Measurements from ENCODE around the gene TAF11L3.

GRCh38 chr5:17511775-17512325 is 6.3 kb upstream of the TAF11L3 start:
- TF ChIP-seq, protein P1, sequence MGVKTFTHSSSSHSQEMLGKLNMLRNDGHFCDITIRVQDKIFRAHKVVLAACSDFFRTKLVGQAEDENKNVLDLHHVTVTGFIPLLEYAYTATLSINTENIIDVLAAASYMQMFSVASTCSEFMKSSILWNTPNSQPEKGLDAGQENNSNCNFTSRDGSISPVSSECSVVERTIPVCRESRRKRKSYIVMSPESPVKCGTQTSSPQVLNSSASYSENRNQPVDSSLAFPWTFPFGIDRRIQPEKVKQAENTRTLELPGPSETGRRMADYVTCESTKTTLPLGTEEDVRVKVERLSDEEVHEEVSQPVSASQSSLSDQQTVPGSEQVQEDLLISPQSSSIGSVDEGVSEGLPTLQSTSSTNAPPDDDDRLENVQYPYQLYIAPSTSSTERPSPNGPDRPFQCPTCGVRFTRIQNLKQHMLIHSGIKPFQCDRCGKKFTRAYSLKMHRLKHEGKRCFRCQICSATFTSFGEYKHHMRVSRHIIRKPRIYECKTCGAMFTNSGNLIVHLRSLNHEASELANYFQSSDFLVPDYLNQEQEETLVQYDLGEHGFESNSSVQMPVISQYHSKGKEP (tag by site-specific recombination; IDR thresholded peaks at IDR 0.05), result no peak
- TF ChIP-seq ZNF184 (tag by site-specific recombination; IDR thresholded peaks at IDR 0.05) (no peak), REST (tag by site-specific recombination; IDR thresholded peaks at IDR 0.05) (no peak), ZNF114 (tag by site-specific recombination; IDR thresholded peaks at IDR 0.05) (no peak), ZBTB6 (tag by site-specific recombination; IDR thresholded peaks at IDR 0.05) (no peak), ZNF707 (tag by site-specific recombination; IDR thresholded peaks at IDR 0.05) (no peak), ZNF16 (tag by site-specific recombination; IDR thresholded peaks at IDR 0.05; ENCODE audit: low read depth) (no peak), ZNF274 (IDR thresholded peaks at IDR 0.05; ENCODE audit: low read length) (no peak), ZNF274 (tag by site-specific recombination; IDR thresholded peaks at IDR 0.05; ENCODE audit: borderline replicate concordance) (no peak), REPIN1 (tag by site-specific recombination; IDR thresholded peaks at IDR 0.05; ENCODE audit: low read depth) (no peak), MZF1 (tag by site-specific recombination; IDR thresholded peaks at IDR 0.05; ENCODE audit: borderline replicate concordance) (no peak)
- TF ChIP-seq, protein P2, sequence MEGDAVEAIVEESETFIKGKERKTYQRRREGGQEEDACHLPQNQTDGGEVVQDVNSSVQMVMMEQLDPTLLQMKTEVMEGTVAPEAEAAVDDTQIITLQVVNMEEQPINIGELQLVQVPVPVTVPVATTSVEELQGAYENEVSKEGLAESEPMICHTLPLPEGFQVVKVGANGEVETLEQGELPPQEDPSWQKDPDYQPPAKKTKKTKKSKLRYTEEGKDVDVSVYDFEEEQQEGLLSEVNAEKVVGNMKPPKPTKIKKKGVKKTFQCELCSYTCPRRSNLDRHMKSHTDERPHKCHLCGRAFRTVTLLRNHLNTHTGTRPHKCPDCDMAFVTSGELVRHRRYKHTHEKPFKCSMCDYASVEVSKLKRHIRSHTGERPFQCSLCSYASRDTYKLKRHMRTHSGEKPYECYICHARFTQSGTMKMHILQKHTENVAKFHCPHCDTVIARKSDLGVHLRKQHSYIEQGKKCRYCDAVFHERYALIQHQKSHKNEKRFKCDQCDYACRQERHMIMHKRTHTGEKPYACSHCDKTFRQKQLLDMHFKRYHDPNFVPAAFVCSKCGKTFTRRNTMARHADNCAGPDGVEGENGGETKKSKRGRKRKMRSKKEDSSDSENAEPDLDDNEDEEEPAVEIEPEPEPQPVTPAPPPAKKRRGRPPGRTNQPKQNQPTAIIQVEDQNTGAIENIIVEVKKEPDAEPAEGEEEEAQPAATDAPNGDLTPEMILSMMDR (tag by site-specific recombination; IDR thresholded peaks at IDR 0.05), result no peak
- TF ChIP-seq, protein P3, sequence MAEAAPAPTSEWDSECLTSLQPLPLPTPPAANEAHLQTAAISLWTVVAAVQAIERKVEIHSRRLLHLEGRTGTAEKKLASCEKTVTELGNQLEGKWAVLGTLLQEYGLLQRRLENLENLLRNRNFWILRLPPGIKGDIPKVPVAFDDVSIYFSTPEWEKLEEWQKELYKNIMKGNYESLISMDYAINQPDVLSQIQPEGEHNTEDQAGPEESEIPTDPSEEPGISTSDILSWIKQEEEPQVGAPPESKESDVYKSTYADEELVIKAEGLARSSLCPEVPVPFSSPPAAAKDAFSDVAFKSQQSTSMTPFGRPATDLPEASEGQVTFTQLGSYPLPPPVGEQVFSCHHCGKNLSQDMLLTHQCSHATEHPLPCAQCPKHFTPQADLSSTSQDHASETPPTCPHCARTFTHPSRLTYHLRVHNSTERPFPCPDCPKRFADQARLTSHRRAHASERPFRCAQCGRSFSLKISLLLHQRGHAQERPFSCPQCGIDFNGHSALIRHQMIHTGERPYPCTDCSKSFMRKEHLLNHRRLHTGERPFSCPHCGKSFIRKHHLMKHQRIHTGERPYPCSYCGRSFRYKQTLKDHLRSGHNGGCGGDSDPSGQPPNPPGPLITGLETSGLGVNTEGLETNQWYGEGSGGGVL (tag by site-specific recombination; IDR thresholded peaks at IDR 0.05), result no peak

Data from HEK293 (cell line).